Measurements from ENCODE around the gene LGR4.

Gene LGR4

GRCh38 chr11:27397624-27398399, 74.8 kb downstream of the LGR4 start:
- no peak for TF ChIP-seq CTCF (IDR thresholded peaks at IDR 0.05; ENCODE audit: insufficient read depth, low read depth, low read length, missing control alignments)
- no peak overlapping the region for H3K4me3 ChIP-seq (ENCODE audit: low read length)
- DNase-seq (ENCODE audit: low read depth): peak; percentile 32

- TF ChIP-seq CTCF (IDR thresholded peaks at IDR 0.05; ENCODE audit: insufficient read depth, low read depth, low read length, missing control alignments): no peak
- H3K4me3 ChIP-seq (ENCODE audit: low read length): no peak overlapping the region
These were observed 76.2 kb downstream of the LGR4 start for GRCh38 chr11:27396259-27396839.

GRCh38 chr11:27395556-27396258, 76.9 kb downstream of the LGR4 start:
- peak; percentile 82 for DNase-seq (ENCODE audit: low read depth)
- H3K4me3 ChIP-seq (ENCODE audit: low read length): no peak overlapping the region
- TF ChIP-seq CTCF (IDR thresholded peaks at IDR 0.05; ENCODE audit: insufficient read depth, low read depth, low read length, missing control alignments): no peak

More at GRCh38 chr11:27396259-27396839, 76.2 kb downstream of the LGR4 start:
- DNase-seq (ENCODE audit: low read depth): no peak

GRCh38 chr11:27394781-27395228, 77.8 kb downstream of the LGR4 start:
- no peak for DNase-seq (ENCODE audit: low read depth)
- TF ChIP-seq CTCF (IDR thresholded peaks at IDR 0.05; ENCODE audit: insufficient read depth, low read depth, low read length, missing control alignments): no peak
- H3K4me3 ChIP-seq (ENCODE audit: low read length): no peak overlapping the region

- TF ChIP-seq CTCF (IDR thresholded peaks at IDR 0.05; ENCODE audit: insufficient read depth, low read depth, low read length, missing control alignments): no peak
- no peak overlapping the region for H3K4me3 ChIP-seq (ENCODE audit: low read length)
- peak; percentile 62 for DNase-seq (ENCODE audit: low read depth)
These were observed 80.1 kb downstream of the LGR4 start for GRCh38 chr11:27392278-27393114.

DNA sequence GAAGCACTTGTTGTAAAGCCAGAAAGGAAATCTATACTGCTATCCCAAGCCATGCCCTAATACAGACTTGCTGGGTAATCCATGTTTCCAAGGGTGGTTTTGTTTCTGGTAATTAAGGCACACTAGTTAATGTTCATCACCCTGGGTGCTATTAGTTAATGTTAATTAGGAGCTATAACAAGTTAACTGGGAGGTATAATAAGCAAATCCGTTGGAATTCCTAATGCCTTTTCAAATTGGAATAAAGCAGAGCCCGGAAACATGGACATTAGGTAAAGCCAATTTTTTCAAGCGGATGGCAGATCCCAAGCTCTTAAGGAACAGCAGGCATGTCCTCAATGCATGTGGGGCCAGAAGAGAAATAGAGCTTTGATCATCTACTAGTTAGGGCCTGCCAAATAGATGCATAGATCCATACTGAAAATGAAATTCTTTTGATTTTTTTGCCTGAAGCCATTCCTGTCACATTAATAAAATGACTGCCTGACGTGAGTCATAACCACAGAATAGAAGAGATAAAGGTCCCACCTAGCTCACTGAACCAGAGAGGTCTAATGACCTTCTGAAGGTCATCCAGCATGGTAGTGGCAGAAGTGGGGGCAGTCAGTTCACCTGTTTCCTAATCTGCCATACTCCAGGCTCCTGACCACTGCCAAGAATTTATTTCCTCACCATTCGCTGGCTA, 81.1 kb downstream of the LGR4 start:
- DNase-seq (ENCODE audit: low read depth): peak; percentile 44
- no peak for TF ChIP-seq CTCF (IDR thresholded peaks at IDR 0.05; ENCODE audit: insufficient read depth, low read depth, low read length, missing control alignments)
- no peak overlapping the region for H3K4me3 ChIP-seq (ENCODE audit: low read length)

Measured in epithelial cell of esophagus (primary cell).